ENCODE measurements around the gene KIF12. TPM values are rescaled to one million over a fixed set of nuclear protein-coding genes. Genes with fewer than 3 reads are reported as not detected.

Gene KIF12
- total and polyA plus RNA-seq, 2 donors (not counting 1 experiment from before 2014, with no cell fraction given) = not detected

DNA sequence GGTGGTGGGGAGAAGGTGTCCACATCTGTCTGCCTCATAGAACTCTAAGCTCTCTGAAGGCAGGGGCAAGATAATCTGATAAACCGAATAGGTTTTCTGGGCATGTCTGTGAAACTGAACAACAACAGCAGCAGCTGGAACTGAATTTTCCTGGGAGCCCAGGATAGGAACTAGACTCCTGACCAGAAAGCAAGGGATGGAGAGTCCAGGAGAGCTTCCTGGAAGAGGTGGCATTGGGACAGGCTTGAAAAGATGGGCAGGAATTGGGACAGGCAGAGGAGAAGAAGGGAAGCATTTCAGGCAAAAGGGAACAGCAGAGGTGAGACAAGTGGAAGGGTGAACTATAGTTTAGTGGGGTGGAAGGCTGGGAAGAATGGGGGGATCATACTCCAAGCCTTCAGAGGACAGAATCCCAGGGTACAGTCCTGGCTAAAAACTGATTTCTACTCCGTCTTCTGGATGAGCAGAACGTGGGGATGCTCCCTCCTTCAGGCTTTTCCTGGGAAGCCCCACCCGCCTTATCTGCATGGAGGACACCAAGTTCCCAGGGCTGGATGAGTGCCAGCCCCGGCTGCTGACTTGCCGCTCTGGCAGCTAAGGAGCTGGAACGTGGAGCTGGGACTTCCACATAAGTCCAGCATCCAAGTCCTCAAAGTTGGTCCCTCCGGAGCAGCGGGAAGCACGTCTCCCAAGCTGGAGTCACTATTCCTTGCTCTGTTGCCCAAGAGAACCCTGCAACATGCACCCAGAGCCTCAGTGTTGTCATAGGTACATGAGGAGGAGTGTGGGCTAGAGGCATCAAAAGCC, 13.9 kb upstream of the KIF12 start:
- TF ChIP-seq CTCF (conservative IDR thresholded peaks at IDR 0.05 in 1 of 2, IDR thresholded peaks at IDR 0.05 in 1 of 2; ENCODE audit: low read depth in 1 of 2, low read length in 2 of 2) = no peak
- TF ChIP-seq EZH2 (IDR thresholded peaks at IDR 0.05; ENCODE audit: low read length, missing control alignments) = peak; percentile 33
- Histone ChIP-seq H3K36me3 (ENCODE audit: control insufficient read depth, insufficient read depth, low read length) (no peaks in the 10 kb centered on the region), H2AFZ (ENCODE audit: low read length) (no peak overlapping the region), H3K27me3 (ENCODE audit: control insufficient read depth, insufficient read depth, low read length) (peaks cover 5% of the 10 kb centered on the region), H3K9ac (ENCODE audit: insufficient read depth, low read length) (no peak overlapping the region), H3K9me3 (ENCODE audit: control insufficient read depth, insufficient read depth, low read depth, low read length) (no peaks in the 10 kb centered on the region), H3K27ac (ENCODE audit: insufficient read depth, low read length) (no peak overlapping the region), H3K79me2 (ENCODE audit: control insufficient read depth, insufficient read depth, low read length) (no peaks in the 10 kb centered on the region), H3K4me1 (ENCODE audit: control insufficient read depth, extremely low read depth, insufficient read depth, low read length) (peaks cover 2% of the 10 kb centered on the region), H4K20me1 (ENCODE audit: control insufficient read depth, extremely low read depth, insufficient read depth, low read length) (no peaks in the 10 kb centered on the region), H3K4me3 (replicated peaks in 1 of 4; ENCODE audit: control extremely low read depth in 1 of 4, insufficient read depth in 1 of 4, low read depth in 3 of 4, low read length in 4 of 4) (no peak overlapping the region), H3K4me2 (ENCODE audit: extremely low read depth, insufficient read depth, low read length) (no peak overlapping the region)
- peak; percentile 64 to 77 for DNase-seq (ENCODE audit: low read depth in 2 of 2)

GRCh38 chr9:114112325-114112724, 13.2 kb upstream of the KIF12 start:
- Histone ChIP-seq H3K27ac (ENCODE audit: insufficient read depth, low read length) (no peak overlapping the region), H3K9ac (ENCODE audit: insufficient read depth, low read length) (no peak overlapping the region), H4K20me1 (ENCODE audit: control insufficient read depth, extremely low read depth, insufficient read depth, low read length) (no peaks in the 10 kb centered on the region), H3K4me1 (ENCODE audit: control insufficient read depth, extremely low read depth, insufficient read depth, low read length) (peaks cover 2% of the 10 kb centered on the region), H3K9me3 (ENCODE audit: control insufficient read depth, insufficient read depth, low read depth, low read length) (no peaks in the 10 kb centered on the region), H3K27me3 (ENCODE audit: control insufficient read depth, insufficient read depth, low read length) (peaks cover 5% of the 10 kb centered on the region), H3K4me3 (replicated peaks in 1 of 4; ENCODE audit: control extremely low read depth in 1 of 4, insufficient read depth in 1 of 4, low read depth in 3 of 4, low read length in 4 of 4) (no peak overlapping the region), H2AFZ (ENCODE audit: low read length) (no peak overlapping the region), H3K4me2 (ENCODE audit: extremely low read depth, insufficient read depth, low read length) (no peak overlapping the region), H3K36me3 (ENCODE audit: control insufficient read depth, insufficient read depth, low read length) (no peaks in the 10 kb centered on the region), H3K79me2 (ENCODE audit: control insufficient read depth, insufficient read depth, low read length) (no peaks in the 10 kb centered on the region)
- TF ChIP-seq EZH2 (IDR thresholded peaks at IDR 0.05; ENCODE audit: low read length, missing control alignments) (no peak), CTCF (conservative IDR thresholded peaks at IDR 0.05 in 1 of 2, IDR thresholded peaks at IDR 0.05 in 1 of 2; ENCODE audit: low read depth in 1 of 2, low read length in 2 of 2) (no peak)
- DNase-seq (ENCODE audit: low read depth in 2 of 2) = peak in 1 of 2 donors; percentile 12

- no peak overlapping the region for H3K4me2 ChIP-seq (ENCODE audit: extremely low read depth, insufficient read depth, low read length)
- H4K20me1 ChIP-seq (ENCODE audit: control insufficient read depth, extremely low read depth, insufficient read depth, low read length) = no peaks in the 10 kb centered on the region
- TF ChIP-seq EZH2 (IDR thresholded peaks at IDR 0.05; ENCODE audit: low read length, missing control alignments) (no peak), CTCF (conservative IDR thresholded peaks at IDR 0.05 in 1 of 2, IDR thresholded peaks at IDR 0.05 in 1 of 2; ENCODE audit: low read depth in 1 of 2, low read length in 2 of 2) (no peak)
These were observed 11.1 kb upstream of the KIF12 start for GRCh38 chr9:114110180-114110579.

More at GRCh38 chr9:114110180-114110579, 11.1 kb upstream of the KIF12 start:
- DNase-seq (ENCODE audit: low read depth in 2 of 2) = peak; percentile 45 to 84
- Histone ChIP-seq H3K79me2 (ENCODE audit: control insufficient read depth, insufficient read depth, low read length) (no peaks in the 10 kb centered on the region), H3K27ac (ENCODE audit: insufficient read depth, low read length) (no peak overlapping the region), H3K4me1 (ENCODE audit: control insufficient read depth, extremely low read depth, insufficient read depth, low read length) (peaks cover 2% of the 10 kb centered on the region), H2AFZ (ENCODE audit: low read length) (no peak overlapping the region), H3K9ac (ENCODE audit: insufficient read depth, low read length) (no peak overlapping the region), H3K27me3 (ENCODE audit: control insufficient read depth, insufficient read depth, low read length) (peaks cover 3% of the 10 kb centered on the region), H3K4me3 (replicated peaks in 1 of 4; ENCODE audit: control extremely low read depth in 1 of 4, insufficient read depth in 1 of 4, low read depth in 3 of 4, low read length in 4 of 4) (no peak overlapping the region), H3K9me3 (ENCODE audit: control insufficient read depth, insufficient read depth, low read depth, low read length) (no peaks in the 10 kb centered on the region), H3K36me3 (ENCODE audit: control insufficient read depth, insufficient read depth, low read length) (no peaks in the 10 kb centered on the region)

Measured in fibroblast of lung (primary cell).